Left forelimb (tissue), 1 donor: ENCODE data around the gene SMYD2.

ENCODE experiments used
- DNase-seq: peaks from one replicate; pipeline ENCODE4 v3.0.0-alpha.2; 2018; ENCODE audit warnings: low spot score

SMYD2 gene

DNA sequence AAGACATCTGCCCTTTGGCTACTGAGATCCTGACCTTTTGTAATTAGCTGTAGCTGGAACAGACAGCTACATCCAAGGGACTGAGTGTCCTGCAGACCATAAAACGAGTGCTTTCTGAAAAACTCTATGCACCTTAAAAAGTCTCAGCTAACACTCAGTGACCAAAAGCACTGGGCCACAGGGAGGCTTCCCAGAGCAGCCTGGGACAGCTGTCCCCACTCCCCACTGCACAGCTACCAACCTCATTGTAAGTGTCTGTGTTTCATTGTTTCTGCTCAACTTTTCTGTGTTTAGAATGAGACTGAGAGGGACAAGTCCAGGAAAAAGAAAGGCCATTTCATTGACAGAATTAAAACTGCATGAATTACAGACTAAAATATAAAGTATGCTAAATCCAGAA lies 80.7 kb downstream of the SMYD2 start:
- DNase-seq: no peak

DNA sequence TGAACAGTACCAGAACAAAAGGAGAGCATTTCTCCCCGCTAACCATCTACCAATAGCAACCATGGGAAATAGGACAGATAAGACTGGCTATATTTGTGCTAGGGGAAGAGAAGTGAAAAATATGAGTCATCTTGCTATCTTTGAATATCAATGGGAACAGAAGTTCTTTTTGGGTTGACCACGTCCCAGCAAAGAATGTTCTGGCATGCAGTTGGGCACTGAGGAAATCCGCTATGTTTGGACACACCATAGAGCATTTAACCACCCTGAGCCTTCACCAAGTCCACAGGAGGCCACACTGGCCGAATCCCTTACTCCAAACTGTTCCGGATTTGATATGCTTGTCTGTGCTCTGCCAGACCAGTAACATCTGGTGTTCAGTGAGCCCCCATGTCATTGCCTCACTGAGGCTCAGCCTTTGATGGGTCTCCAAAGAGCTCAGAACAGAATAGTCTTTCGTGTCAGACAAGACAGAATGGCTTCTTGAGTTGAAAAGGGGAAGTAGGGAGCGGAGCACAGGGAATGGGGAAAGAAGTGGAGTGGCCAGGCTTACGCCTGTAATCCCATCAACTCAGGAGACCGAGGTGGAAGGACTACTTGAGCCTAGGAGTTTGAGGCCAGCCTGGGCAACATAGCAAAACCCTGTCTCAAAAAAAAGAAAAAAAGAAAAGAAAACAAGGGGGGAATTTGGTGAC lies 81.4 kb downstream of the SMYD2 start:
- DNase-seq: no peak

DNA sequence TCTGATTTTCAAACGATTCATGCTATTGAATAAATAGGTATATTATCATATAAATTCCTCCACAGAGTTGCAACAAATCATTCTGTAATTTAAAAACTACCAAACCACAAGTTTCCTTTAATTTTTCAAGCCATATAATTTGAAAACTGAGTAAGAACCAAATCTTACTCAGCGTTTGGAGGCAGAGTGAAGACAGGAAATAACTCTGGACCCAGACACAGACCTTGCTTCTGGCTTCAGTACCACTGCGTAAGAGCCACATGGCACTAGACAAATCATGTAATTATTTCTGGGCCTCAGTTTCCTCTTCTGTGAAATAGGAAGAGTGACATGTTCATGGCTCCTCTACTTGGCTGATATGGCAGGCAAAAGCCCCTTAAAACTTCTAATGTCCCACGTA lies 82.4 kb downstream of the SMYD2 start:
- DNase-seq: no peak

DNA sequence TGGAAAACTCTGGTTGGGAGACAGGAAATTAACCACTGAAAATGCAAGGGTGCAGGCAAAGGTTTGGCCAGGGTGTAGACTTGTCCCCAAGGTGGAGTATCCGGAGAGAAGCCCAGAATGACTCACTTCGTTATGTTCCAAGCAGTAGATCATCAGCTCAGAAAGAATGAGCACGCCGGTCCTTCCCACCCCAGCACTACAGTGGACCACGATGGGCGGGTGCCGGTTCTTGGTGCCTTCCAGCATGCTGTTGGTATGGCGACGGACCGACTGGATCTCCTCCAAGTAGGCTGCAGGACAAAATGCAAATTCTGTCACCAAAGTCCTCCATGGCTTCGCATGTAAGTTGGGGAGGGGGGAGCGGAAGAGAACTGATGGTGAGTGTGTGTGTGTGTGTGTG lies 83.4 kb downstream of the SMYD2 start:
- no peak for DNase-seq

GRCh38 chr1:214364786-214365295 lies 83.9 kb downstream of the SMYD2 start:
- no peak for DNase-seq

DNA sequence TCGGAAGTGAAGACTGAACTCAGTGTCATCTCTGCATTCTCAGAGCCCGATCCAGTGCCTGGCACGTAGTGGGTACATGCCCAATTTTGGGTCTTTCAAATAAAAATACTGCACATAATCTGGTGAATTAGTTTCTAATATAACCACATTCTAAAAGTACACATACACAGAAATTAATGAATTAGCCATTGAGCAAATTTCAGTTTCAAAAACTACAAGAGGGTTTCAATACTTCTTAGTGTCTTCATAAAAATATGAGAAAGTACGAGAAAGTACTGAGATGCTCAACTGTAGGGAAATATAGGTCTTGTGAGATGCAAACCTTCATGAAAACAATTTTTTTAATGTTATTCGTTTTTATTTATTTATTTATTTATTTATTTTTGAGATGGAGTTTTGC lies 86.9 kb downstream of the SMYD2 start:
- no peak for DNase-seq

GRCh38 chr1:214369364-214369763 lies 88.4 kb downstream of the SMYD2 start:
- no peak for DNase-seq

DNA sequence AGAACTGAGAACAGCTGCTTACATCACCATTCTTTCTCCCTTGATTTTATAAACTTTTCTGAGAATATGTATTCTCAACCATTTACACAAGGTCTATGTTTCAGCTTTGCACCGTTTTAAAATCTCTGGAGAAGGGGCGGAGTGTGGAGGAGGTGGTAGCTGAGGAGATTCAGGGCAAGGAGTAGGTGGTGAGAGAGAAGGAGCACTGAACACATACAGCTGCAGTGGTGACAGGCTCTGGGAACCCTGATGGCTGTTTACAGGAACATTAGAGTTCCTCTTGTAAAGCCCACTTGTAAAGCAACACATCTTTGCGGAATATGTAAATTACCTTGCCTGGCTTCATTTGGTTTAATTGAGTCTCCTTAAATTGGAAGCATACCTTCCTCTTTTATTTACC lies 89.7 kb downstream of the SMYD2 start:
- DNase-seq: no peak

GRCh38 chr1:214372092-214372491 lies 91.1 kb downstream of the SMYD2 start:
- no peak for DNase-seq

- DNase-seq: no peak
Observed at GRCh38 chr1:214377485-214377884, 96.5 kb downstream of the SMYD2 start.

- DNase-seq: no peak
Observed at GRCh38 chr1:214377886-214378285, 96.9 kb downstream of the SMYD2 start.

GRCh38 chr1:214378492-214378891 lies 97.5 kb downstream of the SMYD2 start:
- no peak for DNase-seq

- no peak for DNase-seq
Observed at GRCh38 chr1:214379236-214379970, 98.4 kb downstream of the SMYD2 start.

GRCh38 chr1:214380396-214380795 lies 99.4 kb downstream of the SMYD2 start:
- no peak for DNase-seq

- DNase-seq: no peak
Observed at GRCh38 chr1:214380986-214381695, 100.2 kb downstream of the SMYD2 start.

DNA sequence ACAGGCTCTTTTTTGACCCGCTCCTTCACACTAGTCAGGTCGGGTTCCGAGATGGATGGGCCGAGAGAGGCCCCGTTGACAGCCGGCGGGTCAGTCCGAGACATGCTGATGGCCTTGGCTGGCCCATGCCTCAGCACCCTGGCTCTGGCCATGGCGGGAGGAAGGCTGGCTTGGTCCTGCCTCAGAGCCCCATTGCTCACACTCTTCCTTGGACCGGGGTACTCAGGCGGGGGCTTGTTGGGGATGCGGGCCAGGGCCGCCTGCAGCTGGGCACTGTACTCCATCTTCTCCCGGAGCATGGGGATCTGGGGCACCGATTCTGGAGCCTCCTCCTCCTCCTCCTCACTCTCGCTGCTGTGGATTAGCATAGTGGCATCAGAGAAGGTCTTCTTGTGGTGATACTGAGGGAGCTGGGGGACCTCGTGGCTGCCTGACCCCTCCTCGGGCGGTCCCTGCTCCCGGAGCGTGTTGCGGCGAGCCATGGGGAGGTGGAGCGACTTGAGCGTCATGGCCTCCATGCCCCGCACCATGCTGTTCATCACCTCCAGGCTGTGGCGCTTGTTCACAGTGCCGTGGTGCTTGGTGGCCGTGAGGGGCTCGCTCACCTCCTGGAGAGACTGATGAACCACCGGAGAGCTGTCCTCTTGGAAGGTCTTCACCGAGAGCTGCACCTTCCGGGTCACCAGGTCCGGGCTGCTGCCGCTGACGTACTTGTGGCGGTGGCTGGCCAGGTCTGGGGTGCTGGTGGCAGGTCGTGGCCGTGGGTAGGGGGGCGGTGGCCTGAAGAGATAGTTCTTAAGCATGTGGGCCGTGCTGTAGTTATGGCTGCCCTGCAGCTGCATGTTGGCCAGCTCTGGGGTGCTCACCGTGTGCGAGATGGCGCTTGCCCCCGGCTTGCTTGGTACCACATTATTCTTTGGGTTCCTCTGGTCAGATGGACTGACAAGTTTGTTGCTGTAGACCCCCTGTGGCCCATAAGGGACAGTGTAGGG lies 102.7 kb downstream of the SMYD2 start:
- DNase-seq: no peak

- no peak for DNase-seq
Observed at GRCh38 chr1:214384373-214385079, 103.6 kb downstream of the SMYD2 start.

DNA sequence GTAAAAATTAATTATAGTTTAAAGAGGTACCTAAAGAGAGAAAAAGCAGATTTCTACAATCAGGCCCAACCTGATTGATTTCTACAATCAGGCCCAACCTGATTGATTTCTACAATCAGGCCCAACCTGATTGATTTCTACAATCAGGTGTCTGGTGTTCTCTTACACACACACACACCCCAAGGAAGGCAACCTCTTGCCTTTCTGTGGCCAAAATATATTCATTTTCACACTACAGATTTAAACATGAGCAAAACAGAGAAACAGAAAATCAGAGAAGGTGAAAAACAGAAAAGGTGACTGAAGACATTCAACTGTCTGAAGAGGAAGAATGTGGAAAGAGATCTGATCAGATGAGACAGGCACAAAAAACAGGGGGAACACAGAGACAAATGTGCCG lies 104.5 kb downstream of the SMYD2 start:
- DNase-seq: no peak

DNA sequence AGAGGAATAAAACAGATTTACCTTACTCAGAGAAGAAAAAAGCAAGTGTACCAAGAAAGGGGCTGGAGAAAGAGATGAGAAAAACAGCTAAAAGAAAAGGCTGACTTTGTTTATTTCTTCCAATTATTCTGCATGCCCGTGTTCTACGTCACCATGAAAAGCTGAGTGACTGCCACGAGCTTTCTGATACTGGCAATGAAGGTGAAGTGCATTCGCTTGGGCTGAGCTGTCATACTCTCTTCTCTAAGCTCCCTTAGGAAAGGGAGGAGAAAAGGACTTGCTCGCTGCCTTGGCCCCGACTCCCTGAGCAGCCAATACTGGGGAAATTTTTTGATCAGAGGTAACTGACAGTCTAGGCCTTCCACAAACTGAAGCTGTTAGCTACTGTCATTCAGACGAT lies 105.4 kb downstream of the SMYD2 start:
- no peak for DNase-seq
